Panc1 (cell line): ENCODE measurements around the gene ANKRD17. TPM values are rescaled to one million over a fixed set of nuclear protein-coding genes. Genes with fewer than 3 reads are reported as not detected.

Experiments used
- ATAC-seq: fragments of 200-7000 bp; cut with Tn5 transposase; 2 replicates; pipeline ENCODE4 v1.9.1; 2020; ENCODE audit warnings: mild to moderate bottlenecking, moderate library complexity
- BruUV-seq: library from RNA; stranded (reverse); fragments of 400-500 nt; replicated peaks from 2 replicates; lab custom pipeline; 2021; lab: Mats Ljungman, UMichigan
- CTCF ChIA-PET: fragments of 300-600 bp; sonication (Branson Sonifier 250); formaldehyde crosslinking; loops from one replicate; lab custom pipeline; 2022; ENCODE audit warnings: antibody characterized with exemption; lab: Charles Lee
- POLR2A ChIA-PET: fragments of 300-600 bp; sonication (Branson Sonifier 250); formaldehyde crosslinking; loops from one replicate; lab custom pipeline; 2022; ENCODE audit warnings: antibody characterized with exemption; lab: Charles Lee
- DNase-seq: peaks from one replicate; pipeline ENCODE4 v3.0.0-alpha.2; 2010; ENCODE audit warnings: low read depth, low spot score
- H3K27ac ChIP-seq: 2 replicates; pipeline ENCODE4 v1.5.1; 2011; ENCODE audit warnings: mild to moderate bottlenecking, low read length, inconsistent platforms
- H3K27me3 ChIP-seq: fragments of 200-500 bp; sonication (Bioruptor generic); 2 replicates; pipeline ENCODE4 v1.6.0; 2014; ENCODE audit warnings: low read length, inconsistent platforms; ENCODE audit not compliant: control insufficient read depth, insufficient read depth
- H3K36me3 ChIP-seq: fragments of 200-500 bp; sonication (Bioruptor generic); 2 replicates; pipeline ENCODE4 v1.5.1; 2014; ENCODE audit warnings: inconsistent platforms, mild to moderate bottlenecking, low read length, moderate library complexity; ENCODE audit not compliant: control insufficient read depth, insufficient read depth
- H3K4me1 ChIP-seq: 2 replicates; pipeline ENCODE4 v1.5.1; 2011; ENCODE audit warnings: inconsistent platforms, mild to moderate bottlenecking, low read length, moderate library complexity; ENCODE audit not compliant: control insufficient read depth, insufficient read depth
- H3K4me3 ChIP-seq, 2 experiments: 2 replicates each; pipeline ENCODE4 v1.5.1; 2011 to 2012; ENCODE audit warnings: low read depth in 2 of 2, low read length in 2 of 2, mild to moderate bottlenecking in 2 of 2, inconsistent platforms in 1 of 2, moderate library complexity in 1 of 2
- H3K9me3 ChIP-seq: fragments of 200-500 bp; sonication (Bioruptor generic); 2 replicates; pipeline ENCODE4 v1.5.1; 2014; ENCODE audit warnings: low read depth, mild to moderate bottlenecking, inconsistent platforms, low read length, moderate library complexity; ENCODE audit not compliant: control insufficient read depth, insufficient read depth
- POLR2AphosphoS5 ChIP-seq: IDR thresholded peaks from 2 replicates; pipeline ENCODE4 v1.6.1; 2012; ENCODE audit warnings: mild to moderate bottlenecking, low read depth, low read length, moderate library complexity
- SIN3A ChIP-seq: IDR thresholded peaks from 2 replicates; pipeline ENCODE4 v1.6.1; 2012; ENCODE audit warnings: low read depth, mild to moderate bottlenecking, low read length, moderate library complexity, borderline replicate concordance; ENCODE audit not compliant: insufficient read depth
- TCF7L2 ChIP-seq: IDR thresholded peaks from 2 replicates; pipeline ENCODE4 v1.6.1; 2011; ENCODE audit warnings: mild to moderate bottlenecking, low read depth, low read length, inconsistent platforms
- in situ Hi-C: cut with HindIII; loops from 2 replicates; pipeline ENCODE4 v1.10.0; 2016; ENCODE audit warnings: low sequenced_read_pairs, low pct_unique_long_range_greater_than_20kb
- intact Hi-C: fragments of 100-400 bp; cut with micrococcal nuclease; formaldehyde crosslinking; loops from one replicate; pipeline ENCODE4 v1.10.0; 2022; ENCODE audit not compliant: unreplicated experiment
- total RNA-seq: library from RNA; stranded (reverse); gene quantifications from one replicate; pipeline ENCODE4 v1.2.1, GENCODE V29; 2021; ENCODE audit not compliant: unreplicated experiment
- TF ChIP-seq, protein P1 (sequence below): fragments of 450-650 bp; IDR thresholded peaks from 2 replicates; pipeline ENCODE4 v1.5.1; 2017; ENCODE audit warnings: mild to moderate bottlenecking
- TF ChIP-seq, protein P2 (sequence below), 2 experiments: IDR thresholded peaks; 2 replicates each; pipeline ENCODE4 v1.6.1; 2011 to 2012; ENCODE audit warnings: low read depth in 2 of 2, control low read depth in 1 of 2, low read length in 1 of 2, mild to moderate bottlenecking in 1 of 2, moderate library complexity in 1 of 2; ENCODE audit not compliant: insufficient read depth in 1 of 2

Gene ANKRD17
- total RNA-seq, 1 experiment from 2014 or later = 38.5 TPM

DNA sequence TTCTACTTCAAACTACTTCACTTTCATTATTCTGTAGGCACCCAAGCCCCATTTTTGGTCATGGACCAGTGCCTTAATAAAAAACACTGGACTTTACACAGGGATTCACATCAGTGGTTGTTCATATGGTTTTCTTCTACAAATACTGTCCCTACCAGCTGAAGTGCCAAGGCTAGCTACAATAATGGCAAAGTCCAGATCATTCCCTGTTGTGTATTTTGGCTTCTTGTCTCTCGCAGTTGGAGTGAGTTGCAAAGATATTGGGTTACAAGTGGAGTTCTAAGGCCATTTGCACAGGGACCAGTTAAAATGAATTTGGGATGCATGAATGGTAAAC is 16.7 kb upstream of the ANKRD17 start:
- no peak for DNase-seq
- no peak overlapping the region for H3K27ac ChIP-seq
- no peak overlapping the region for H3K4me3 ChIP-seq
- ChIA-PET POLR2A (no interaction called here), CTCF (no interaction called here)
- ATAC-seq = no peak
- no peak for TF ChIP-seq POLR2AphosphoS5
- no TSS peak for BruUV-seq
- intact Hi-C loops (no loop called here), in situ Hi-C loops (no loop called here)
- no peaks in the 10 kb centered on the region for H3K36me3 ChIP-seq
- no peaks in the 10 kb centered on the region for H3K4me1 ChIP-seq
- H3K27me3 ChIP-seq = no peaks in the 10 kb centered on the region
- H3K9me3 ChIP-seq = no peaks in the 10 kb centered on the region

DNA sequence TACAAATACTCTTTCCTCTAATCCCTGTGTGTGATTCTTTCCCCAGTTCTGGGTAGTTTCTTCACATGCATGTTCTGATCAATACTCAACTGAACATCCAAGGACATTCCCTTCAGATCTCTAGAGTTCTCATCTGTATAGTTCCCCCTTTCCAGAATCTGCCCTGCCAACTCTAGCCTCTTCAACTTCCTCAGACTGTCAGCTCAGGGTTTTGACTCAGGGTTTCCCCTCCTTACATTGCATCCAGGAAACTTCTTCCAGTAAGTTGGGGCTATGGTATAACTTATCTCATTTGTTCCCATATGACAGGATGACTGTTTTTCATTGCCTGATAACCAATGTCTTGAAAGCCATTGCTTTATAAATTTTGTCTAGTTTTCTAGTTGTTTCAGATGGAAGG is 14.2 kb upstream of the ANKRD17 start:
- no peak overlapping the region for H3K4me3 ChIP-seq
- ATAC-seq (no peak), DNase-seq (no peak)
- H3K9me3 ChIP-seq = no peaks in the 10 kb centered on the region
- no peak overlapping the region for H3K27ac ChIP-seq
- BruUV-seq = no TSS peak
- intact Hi-C loops = no loop called here
- no peaks in the 10 kb centered on the region for H3K27me3 ChIP-seq
- no peaks in the 10 kb centered on the region for H3K4me1 ChIP-seq
- POLR2A ChIA-PET = interaction anchor here (0.5 to 0.7 kb wide), 2 partner anchors 14 to 27 kb away, joined by 3 to 7 read pairs; partner anchors contain the start of gene ANKRD17
- no peaks in the 10 kb centered on the region for H3K36me3 ChIP-seq
- in situ Hi-C loops = no loop called here
- CTCF ChIA-PET = no interaction called here
- TF ChIP-seq, protein P1, sequence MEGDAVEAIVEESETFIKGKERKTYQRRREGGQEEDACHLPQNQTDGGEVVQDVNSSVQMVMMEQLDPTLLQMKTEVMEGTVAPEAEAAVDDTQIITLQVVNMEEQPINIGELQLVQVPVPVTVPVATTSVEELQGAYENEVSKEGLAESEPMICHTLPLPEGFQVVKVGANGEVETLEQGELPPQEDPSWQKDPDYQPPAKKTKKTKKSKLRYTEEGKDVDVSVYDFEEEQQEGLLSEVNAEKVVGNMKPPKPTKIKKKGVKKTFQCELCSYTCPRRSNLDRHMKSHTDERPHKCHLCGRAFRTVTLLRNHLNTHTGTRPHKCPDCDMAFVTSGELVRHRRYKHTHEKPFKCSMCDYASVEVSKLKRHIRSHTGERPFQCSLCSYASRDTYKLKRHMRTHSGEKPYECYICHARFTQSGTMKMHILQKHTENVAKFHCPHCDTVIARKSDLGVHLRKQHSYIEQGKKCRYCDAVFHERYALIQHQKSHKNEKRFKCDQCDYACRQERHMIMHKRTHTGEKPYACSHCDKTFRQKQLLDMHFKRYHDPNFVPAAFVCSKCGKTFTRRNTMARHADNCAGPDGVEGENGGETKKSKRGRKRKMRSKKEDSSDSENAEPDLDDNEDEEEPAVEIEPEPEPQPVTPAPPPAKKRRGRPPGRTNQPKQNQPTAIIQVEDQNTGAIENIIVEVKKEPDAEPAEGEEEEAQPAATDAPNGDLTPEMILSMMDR = no peak
- TF ChIP-seq SIN3A (no peak), POLR2AphosphoS5 (no peak), TCF7L2 (no peak)
- TF ChIP-seq, protein P2, sequence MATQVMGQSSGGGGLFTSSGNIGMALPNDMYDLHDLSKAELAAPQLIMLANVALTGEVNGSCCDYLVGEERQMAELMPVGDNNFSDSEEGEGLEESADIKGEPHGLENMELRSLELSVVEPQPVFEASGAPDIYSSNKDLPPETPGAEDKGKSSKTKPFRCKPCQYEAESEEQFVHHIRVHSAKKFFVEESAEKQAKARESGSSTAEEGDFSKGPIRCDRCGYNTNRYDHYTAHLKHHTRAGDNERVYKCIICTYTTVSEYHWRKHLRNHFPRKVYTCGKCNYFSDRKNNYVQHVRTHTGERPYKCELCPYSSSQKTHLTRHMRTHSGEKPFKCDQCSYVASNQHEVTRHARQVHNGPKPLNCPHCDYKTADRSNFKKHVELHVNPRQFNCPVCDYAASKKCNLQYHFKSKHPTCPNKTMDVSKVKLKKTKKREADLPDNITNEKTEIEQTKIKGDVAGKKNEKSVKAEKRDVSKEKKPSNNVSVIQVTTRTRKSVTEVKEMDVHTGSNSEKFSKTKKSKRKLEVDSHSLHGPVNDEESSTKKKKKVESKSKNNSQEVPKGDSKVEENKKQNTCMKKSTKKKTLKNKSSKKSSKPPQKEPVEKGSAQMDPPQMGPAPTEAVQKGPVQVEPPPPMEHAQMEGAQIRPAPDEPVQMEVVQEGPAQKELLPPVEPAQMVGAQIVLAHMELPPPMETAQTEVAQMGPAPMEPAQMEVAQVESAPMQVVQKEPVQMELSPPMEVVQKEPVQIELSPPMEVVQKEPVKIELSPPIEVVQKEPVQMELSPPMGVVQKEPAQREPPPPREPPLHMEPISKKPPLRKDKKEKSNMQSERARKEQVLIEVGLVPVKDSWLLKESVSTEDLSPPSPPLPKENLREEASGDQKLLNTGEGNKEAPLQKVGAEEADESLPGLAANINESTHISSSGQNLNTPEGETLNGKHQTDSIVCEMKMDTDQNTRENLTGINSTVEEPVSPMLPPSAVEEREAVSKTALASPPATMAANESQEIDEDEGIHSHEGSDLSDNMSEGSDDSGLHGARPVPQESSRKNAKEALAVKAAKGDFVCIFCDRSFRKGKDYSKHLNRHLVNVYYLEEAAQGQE (IDR thresholded peaks at IDR 0.05; ENCODE audit: insufficient read depth in 1 of 2, low read depth in 2 of 2, low read length in 1 of 2) = no peak

DNA sequence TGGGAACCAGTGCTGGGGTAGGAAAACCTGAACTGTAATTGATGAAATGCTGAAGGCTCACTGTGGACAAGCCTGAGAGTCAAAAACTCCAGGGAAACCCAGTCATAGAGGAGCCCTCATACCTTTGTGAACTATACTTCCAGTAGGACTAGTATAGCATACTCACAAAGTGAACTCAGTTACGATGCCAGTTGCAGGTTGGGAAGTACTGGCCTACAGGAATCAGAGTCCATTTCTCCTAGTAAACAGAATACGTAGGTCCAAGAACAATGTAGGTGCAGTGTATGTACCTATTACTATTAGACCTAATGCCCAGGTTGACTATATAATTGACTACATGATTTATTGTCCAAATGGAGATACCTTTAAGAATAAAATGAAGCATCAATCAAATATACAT is 8.5 kb upstream of the ANKRD17 start:
- Histone ChIP-seq H3K27me3 (no peaks in the 10 kb centered on the region), H3K36me3 (no peaks in the 10 kb centered on the region), H3K4me3 (no peak overlapping the region), H3K27ac (no peak overlapping the region), H3K9me3 (no peaks in the 10 kb centered on the region), H3K4me1 (no peaks in the 10 kb centered on the region)
- ChIA-PET POLR2A (no interaction called here), CTCF (no interaction called here)
- DNase-seq (no peak), ATAC-seq (no peak)
- intact Hi-C loops (no loop called here), in situ Hi-C loops (no loop called here)
- no TSS peak for BruUV-seq
- TF ChIP-seq, protein P1 = no peak
- TF ChIP-seq TCF7L2 (no peak), POLR2AphosphoS5 (no peak), SIN3A (no peak)
- TF ChIP-seq, protein P2 (IDR thresholded peaks at IDR 0.05; ENCODE audit: insufficient read depth in 1 of 2, low read depth in 2 of 2, low read length in 1 of 2) = no peak
